HG03097 (cell line): Measurements from ENCODE around the gene ERF.
A peak's percentile ranks its signal among the peaks of the same experiment; 100 is the strongest.

Source experiments
- ATAC-seq: cut with Tn5 transposase; IDR thresholded peaks from one replicate; pipeline ENCODE4 v1.9.1; 2021; ENCODE audit not compliant: unreplicated experiment, low FRiP score

ERF gene

GRCh38 chr19:42287017-42287826 lies 32.3 kb upstream of the ERF start:
- no peak for ATAC-seq

- no peak for ATAC-seq
These were observed 31.6 kb upstream of the ERF start for GRCh38 chr19:42286349-42287016.

- no peak for ATAC-seq
These were observed 31.0 kb upstream of the ERF start for GRCh38 chr19:42285988-42286348.

GRCh38 chr19:42285541-42285941 lies 30.6 kb upstream of the ERF start:
- ATAC-seq = no peak

GRCh38 chr19:42284591-42285341 lies 29.8 kb upstream of the ERF start:
- no peak for ATAC-seq

GRCh38 chr19:42284066-42284501 lies 29.2 kb upstream of the ERF start:
- ATAC-seq = peak; percentile 26

GRCh38 chr19:42283188-42284065 lies 28.5 kb upstream of the ERF start:
- ATAC-seq = peak; percentile 45

GRCh38 chr19:42282819-42283187 lies 27.9 kb upstream of the ERF start:
- no peak for ATAC-seq

GRCh38 chr19:42281827-42282762 lies 27.2 kb upstream of the ERF start:
- no peak for ATAC-seq

GRCh38 chr19:42281146-42281826 lies 26.4 kb upstream of the ERF start:
- ATAC-seq = no peak

- ATAC-seq = no peak
These were observed 25.9 kb upstream of the ERF start for GRCh38 chr19:42280815-42281145.

GRCh38 chr19:42279902-42280814 lies 25.2 kb upstream of the ERF start:
- peak; percentile 16 for ATAC-seq

GRCh38 chr19:42279155-42279901 lies 24.4 kb upstream of the ERF start:
- no peak for ATAC-seq

- ATAC-seq = no peak
These were observed 23.7 kb upstream of the ERF start for GRCh38 chr19:42278452-42279154.

GRCh38 chr19:42277821-42278451 lies 23.0 kb upstream of the ERF start:
- ATAC-seq = no peak

- ATAC-seq = no peak
These were observed 21.9 kb upstream of the ERF start for GRCh38 chr19:42276821-42277220.
